Brain microvascular endothelial cell (primary cell): Measurements from ENCODE around the gene RGS7BP.
"Not testable (repeated sequence)": the region's sequence is repeated elsewhere in the genome, so short reads cannot be mapped to it uniquely, and the experiment has no call there.

Experiments
- DNase-seq: peaks from one replicate; pipeline ENCODE4 v3.0.0-alpha.2; 2020
- H3K27ac ChIP-seq: fragments of 250-450 bp; sonication (Bioruptor Pico); 2 replicates; pipeline ENCODE4 v1.5.1; 2020; ENCODE audit warnings: mild to moderate bottlenecking, moderate library complexity
- H3K27me3 ChIP-seq: fragments of 250-450 bp; sonication (Bioruptor Pico); replicated peaks from 2 replicates; pipeline ENCODE4 v1.5.1; 2020; ENCODE audit warnings: mild to moderate bottlenecking
- H3K36me3 ChIP-seq: fragments of 250-450 bp; sonication (Bioruptor Pico); replicated peaks from 2 replicates; pipeline ENCODE4 v1.5.1; 2020; ENCODE audit warnings: mild to moderate bottlenecking
- H3K4me3 ChIP-seq: 2 replicates; pipeline ENCODE4 v1.5.1; 2011; ENCODE audit warnings: low read depth, mild to moderate bottlenecking, control low read depth, low read length, moderate library complexity
- in situ Hi-C: cut with HindIII; loops from 2 replicates; pipeline ENCODE4 v1.10.0; 2017; ENCODE audit warnings: low sequenced_read_pairs, low pct_ligation_motif_present
- TF ChIP-seq, protein P1 (sequence below): IDR thresholded peaks from 2 replicates; pipeline ENCODE4 v1.5.1; 2011; ENCODE audit warnings: low read depth, mild to moderate bottlenecking, moderate library complexity, low read length, control low read depth, inconsistent platforms; ENCODE audit errors: missing control alignments

RGS7BP gene

GRCh38 chr5:64530076-64530475, 24.3 kb downstream of the RGS7BP start:
- in situ Hi-C loops: no loop called here
- DNase-seq: no peak
- TF ChIP-seq, protein P1, sequence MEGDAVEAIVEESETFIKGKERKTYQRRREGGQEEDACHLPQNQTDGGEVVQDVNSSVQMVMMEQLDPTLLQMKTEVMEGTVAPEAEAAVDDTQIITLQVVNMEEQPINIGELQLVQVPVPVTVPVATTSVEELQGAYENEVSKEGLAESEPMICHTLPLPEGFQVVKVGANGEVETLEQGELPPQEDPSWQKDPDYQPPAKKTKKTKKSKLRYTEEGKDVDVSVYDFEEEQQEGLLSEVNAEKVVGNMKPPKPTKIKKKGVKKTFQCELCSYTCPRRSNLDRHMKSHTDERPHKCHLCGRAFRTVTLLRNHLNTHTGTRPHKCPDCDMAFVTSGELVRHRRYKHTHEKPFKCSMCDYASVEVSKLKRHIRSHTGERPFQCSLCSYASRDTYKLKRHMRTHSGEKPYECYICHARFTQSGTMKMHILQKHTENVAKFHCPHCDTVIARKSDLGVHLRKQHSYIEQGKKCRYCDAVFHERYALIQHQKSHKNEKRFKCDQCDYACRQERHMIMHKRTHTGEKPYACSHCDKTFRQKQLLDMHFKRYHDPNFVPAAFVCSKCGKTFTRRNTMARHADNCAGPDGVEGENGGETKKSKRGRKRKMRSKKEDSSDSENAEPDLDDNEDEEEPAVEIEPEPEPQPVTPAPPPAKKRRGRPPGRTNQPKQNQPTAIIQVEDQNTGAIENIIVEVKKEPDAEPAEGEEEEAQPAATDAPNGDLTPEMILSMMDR: no peak
- Histone ChIP-seq H3K27me3 (no peaks in the 10 kb centered on the region), H3K27ac (no peak overlapping the region), H3K4me3 (no peak overlapping the region), H3K36me3 (no peaks in the 10 kb centered on the region)

DNA sequence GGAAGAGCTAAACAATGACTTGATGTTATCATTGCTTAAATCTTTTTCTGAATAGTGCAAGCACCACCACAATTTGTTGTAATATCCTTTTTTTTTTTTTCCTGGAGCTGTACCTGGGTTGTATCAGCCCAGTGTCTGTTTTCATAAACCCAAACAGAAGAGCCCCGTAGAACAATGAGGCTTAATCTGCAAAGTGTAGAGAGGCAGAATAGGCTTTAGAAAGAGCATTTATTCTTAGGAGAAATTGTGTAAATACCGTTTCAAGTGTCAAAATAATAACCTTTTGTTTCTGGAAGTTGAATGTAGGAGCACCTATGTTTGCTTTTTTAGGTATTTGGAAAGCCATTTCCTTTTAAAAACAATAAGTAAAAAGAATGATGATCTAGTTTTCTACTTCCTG, 26.4 kb downstream of the RGS7BP start:
- no peak overlapping the region for H3K4me3 ChIP-seq
- in situ Hi-C loops: no loop called here
- H3K27me3 ChIP-seq: no peaks in the 10 kb centered on the region
- H3K27ac ChIP-seq: no peak overlapping the region
- H3K36me3 ChIP-seq: no peaks in the 10 kb centered on the region
- no peak for DNase-seq
- TF ChIP-seq, protein P1: no peak

DNA sequence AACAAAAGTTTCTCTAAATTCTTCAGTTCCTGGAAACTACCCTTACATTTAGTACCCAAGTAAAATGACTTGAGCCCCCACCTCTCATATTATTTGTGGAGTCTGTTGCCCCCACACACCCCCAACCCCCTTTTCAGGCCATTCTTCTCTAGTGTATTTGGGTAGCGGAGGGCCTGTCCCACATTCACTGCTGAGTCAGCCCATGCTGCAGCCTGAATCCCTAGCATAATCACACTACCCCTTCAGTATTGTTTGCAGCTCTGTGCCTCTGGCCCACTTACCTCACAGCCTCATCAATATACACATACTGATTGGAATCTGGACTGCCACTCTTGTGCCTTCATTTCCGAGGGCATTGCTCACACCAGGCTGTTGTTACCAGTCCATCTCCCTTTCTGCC, 26.8 kb downstream of the RGS7BP start:
- in situ Hi-C loops: no loop called here
- TF ChIP-seq, protein P1: no peak
- Histone ChIP-seq H3K36me3 (no peaks in the 10 kb centered on the region), H3K4me3 (no peak overlapping the region), H3K27me3 (no peaks in the 10 kb centered on the region), H3K27ac (no peak overlapping the region)
- DNase-seq: no peak

- in situ Hi-C loops: no loop called here
- TF ChIP-seq, protein P1: no peak
- Histone ChIP-seq H3K27me3 (no peaks in the 10 kb centered on the region), H3K27ac (no peak overlapping the region), H3K36me3 (no peaks in the 10 kb centered on the region), H3K4me3 (no peak overlapping the region)
- no peak for DNase-seq
These were observed 28.2 kb downstream of the RGS7BP start for GRCh38 chr5:64534033-64534432.

DNA sequence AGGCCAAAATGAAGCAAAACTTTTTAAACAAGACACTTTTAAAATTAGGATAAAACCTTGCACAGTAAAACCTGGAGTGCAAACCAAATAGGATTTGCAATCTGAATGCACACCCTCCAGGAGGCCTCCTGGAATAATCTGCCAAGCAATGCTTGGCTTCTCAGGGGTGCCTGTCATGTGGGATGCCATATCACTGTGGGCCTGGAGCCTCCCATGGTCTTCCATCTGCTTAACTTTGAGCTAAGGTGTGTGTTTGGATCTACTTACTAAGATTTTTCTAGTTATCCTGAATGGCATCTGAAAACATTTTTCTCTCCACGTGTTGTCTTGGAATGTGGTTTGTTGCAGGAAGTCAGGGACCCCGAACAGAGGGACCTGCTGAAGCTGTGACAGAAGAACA, 52.1 kb downstream of the RGS7BP start:
- no peaks in the 10 kb centered on the region for H3K27me3 ChIP-seq
- H3K36me3 ChIP-seq: no peaks in the 10 kb centered on the region
- H3K4me3 ChIP-seq: no peak overlapping the region
- no peak for DNase-seq
- in situ Hi-C loops: no loop called here
- H3K27ac ChIP-seq: no peak overlapping the region
- TF ChIP-seq, protein P1: no peak

DNA sequence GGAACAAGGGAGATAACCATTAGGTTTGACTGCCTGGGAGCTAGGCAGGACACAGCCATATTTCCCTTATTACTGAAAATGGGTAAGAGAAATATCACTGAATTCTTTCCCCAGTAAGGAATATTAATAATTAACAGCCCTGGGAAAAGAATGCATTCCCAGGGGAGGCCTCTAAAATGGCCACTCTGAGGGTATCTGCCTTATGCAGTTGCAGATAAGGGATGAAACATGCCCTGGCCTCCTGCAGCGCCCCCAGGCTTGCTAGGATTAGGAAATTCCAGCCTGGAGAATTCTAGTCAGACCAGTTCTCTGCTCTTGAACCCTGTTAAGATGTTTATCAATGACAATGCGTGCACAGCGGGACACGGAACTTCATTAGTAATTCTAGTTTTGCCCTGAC, 52.8 kb downstream of the RGS7BP start:
- in situ Hi-C loops, DNase-seq, H3K36me3 ChIP-seq, H3K27me3 ChIP-seq, H3K27ac ChIP-seq, H3K4me3 ChIP-seq: not testable (repeated sequence)
